Mucosa of descending colon (tissue), 3 donors: ENCODE results near the gene ADIPOR2. TPM values are rescaled to one million over a fixed set of nuclear protein-coding genes. Genes with fewer than 3 reads are reported as not detected.
A peak's percentile ranks its signal among the peaks of the same experiment; 100 is the strongest.

Experiments used
- ATAC-seq: fragments of 200-7000 bp; cut with Tn5 transposase; one replicate; pipeline ENCODE4 v1.9.1; 2020; ENCODE audit warnings: mild to moderate bottlenecking, moderate library complexity
- DNase-seq, 3 donors: peaks; one replicate each; pipeline ENCODE4 v3.0.0-alpha.2; 2020
- H3K36me3 ChIP-seq: fragments of 200-600 bp; one replicate; pipeline ENCODE4 v1.8.0; 2021; ENCODE audit warnings: low read depth, mild to moderate bottlenecking
- H3K4me1 ChIP-seq: fragments of 200-600 bp; one replicate; pipeline ENCODE4 v1.8.0; 2021; ENCODE audit warnings: low read depth, mild to moderate bottlenecking
- H3K4me3 ChIP-seq: fragments of 200-600 bp; one replicate; pipeline ENCODE4 v1.8.0; 2021; ENCODE audit warnings: mild to moderate bottlenecking
- H3K9me3 ChIP-seq: fragments of 200-600 bp; one replicate; pipeline ENCODE4 v1.8.0; 2021; ENCODE audit warnings: mild to moderate bottlenecking
- intact Hi-C, 2 donors: fragments of 100-400 bp; cut with DNase I in 1 of 2; cut with micrococcal nuclease in 1 of 2; formaldehyde crosslinking; loops; one replicate each; pipeline versions ENCODE4 v1.11.0 to v1.11.1; 2022; cut with DNase I, micrococcal nuclease
- total RNA-seq, 3 donors: library from RNA; stranded (reverse); fragmentation: NEBNext Ultra II Directional in 2 of 3; extraction: Animal tissue kit (Norgen Biotek cat#: 25700) in 2 of 3; gene quantifications; one replicate each; pipeline versions ENCODE4 v1.2.1 to v1.2.4, GENCODE V29; 2021 to 2023
- TF ChIP-seq, protein P1 (sequence below): fragments of 200-600 bp; IDR thresholded peaks from one replicate; pipeline ENCODE4 v1.8.0; 2022; ENCODE audit warnings: antibody characterized with exemption, mild to moderate bottlenecking
- donor health status: DM: no; HTN: no; CAD: no; lungs with moderate emphysema.
- donor health status: DM: no; HTN: no; CAD: no.
- donor health status: DM: no; HTN: yes; CAD: no.

The ADIPOR2 gene
- total RNA-seq, 3 donors from 2014 or later, result 76.1 to 119 (median 98.5) TPM

DNA sequence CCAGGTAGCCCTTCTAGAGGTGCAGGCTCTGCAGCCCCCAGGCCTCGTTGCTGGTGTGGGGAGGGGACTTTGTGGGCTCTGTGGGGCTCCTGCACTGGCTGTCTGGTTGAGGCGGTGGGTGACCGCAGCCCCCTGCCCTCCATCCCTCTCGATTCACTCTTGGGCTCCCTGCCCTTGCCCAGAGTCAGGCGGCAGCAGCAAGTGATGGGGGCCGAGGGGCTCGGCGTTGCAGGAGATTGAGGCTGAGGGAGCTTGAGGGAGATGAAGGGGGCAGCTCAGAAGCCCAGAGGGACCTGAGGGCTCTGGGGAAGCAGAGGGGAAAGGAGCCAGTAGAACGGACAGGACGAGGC is 120.0 kb downstream of the ADIPOR2 start:
- Histone ChIP-seq H3K36me3 (no peaks in the 10 kb centered on the region), H3K9me3 (no peaks in the 10 kb centered on the region), H3K4me1 (no peaks in the 10 kb centered on the region), H3K4me3 (no peak overlapping the region)
- intact Hi-C loops, result no loop called here
- ATAC-seq, result no peak
- TF ChIP-seq, protein P1, sequence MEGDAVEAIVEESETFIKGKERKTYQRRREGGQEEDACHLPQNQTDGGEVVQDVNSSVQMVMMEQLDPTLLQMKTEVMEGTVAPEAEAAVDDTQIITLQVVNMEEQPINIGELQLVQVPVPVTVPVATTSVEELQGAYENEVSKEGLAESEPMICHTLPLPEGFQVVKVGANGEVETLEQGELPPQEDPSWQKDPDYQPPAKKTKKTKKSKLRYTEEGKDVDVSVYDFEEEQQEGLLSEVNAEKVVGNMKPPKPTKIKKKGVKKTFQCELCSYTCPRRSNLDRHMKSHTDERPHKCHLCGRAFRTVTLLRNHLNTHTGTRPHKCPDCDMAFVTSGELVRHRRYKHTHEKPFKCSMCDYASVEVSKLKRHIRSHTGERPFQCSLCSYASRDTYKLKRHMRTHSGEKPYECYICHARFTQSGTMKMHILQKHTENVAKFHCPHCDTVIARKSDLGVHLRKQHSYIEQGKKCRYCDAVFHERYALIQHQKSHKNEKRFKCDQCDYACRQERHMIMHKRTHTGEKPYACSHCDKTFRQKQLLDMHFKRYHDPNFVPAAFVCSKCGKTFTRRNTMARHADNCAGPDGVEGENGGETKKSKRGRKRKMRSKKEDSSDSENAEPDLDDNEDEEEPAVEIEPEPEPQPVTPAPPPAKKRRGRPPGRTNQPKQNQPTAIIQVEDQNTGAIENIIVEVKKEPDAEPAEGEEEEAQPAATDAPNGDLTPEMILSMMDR, result no peak
- DNase-seq, result peak in 1 of 3 donors; percentile 44

- Histone ChIP-seq H3K36me3 (no peaks in the 10 kb centered on the region), H3K4me1 (no peaks in the 10 kb centered on the region), H3K9me3 (no peaks in the 10 kb centered on the region), H3K4me3 (no peak overlapping the region)
- intact Hi-C loops, result no loop called here
- TF ChIP-seq, protein P1, result no peak
- DNase-seq (peak in 1 of 3 donors; percentile 51), ATAC-seq (peak; percentile 37)
Measured at GRCh38 chr12:1811281-1811947, 120.5 kb downstream of the ADIPOR2 start.

GRCh38 chr12:1811948-1812291 is 121.0 kb downstream of the ADIPOR2 start:
- no peaks in the 10 kb centered on the region for H3K4me1 ChIP-seq
- no peaks in the 10 kb centered on the region for H3K36me3 ChIP-seq
- no peak overlapping the region for H3K4me3 ChIP-seq
- TF ChIP-seq, protein P1, result no peak
- ATAC-seq (no peak), DNase-seq (no peak)
- no peaks in the 10 kb centered on the region for H3K9me3 ChIP-seq
- intact Hi-C loops, result no loop called here

DNA sequence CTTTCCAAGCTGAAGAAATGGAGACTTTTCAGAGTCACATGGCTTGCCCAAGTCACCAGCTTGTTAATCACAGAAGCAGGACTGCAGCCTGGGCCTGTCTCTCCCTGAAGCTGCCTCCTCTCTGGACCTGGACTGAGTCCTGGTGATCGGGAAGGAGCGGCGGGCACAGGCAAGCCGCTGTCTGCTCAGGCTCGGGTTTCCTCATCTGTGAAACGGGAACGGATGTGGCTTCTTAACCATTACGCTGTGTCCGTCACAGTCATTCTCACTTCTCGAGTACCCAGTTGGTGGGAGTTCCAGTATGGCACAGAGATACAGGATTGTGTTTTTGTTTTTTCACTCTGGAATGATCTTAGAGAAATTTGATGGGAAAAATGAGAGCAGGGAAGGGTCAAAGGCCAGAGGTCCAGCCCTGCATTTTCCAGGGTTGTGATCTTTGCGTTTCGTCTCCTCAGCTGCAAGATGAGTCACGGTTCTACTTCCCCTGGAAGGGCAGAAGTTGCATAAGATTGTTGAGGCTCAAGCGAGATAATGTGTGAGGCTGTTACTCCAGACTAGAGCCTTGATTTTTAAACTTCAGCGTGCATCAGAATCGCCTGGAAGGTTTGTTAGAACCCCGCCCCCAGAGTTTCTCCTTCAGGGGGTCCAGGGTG is 121.9 kb downstream of the ADIPOR2 start:
- intact Hi-C loops, result no loop called here
- Histone ChIP-seq H3K4me3 (no peak overlapping the region), H3K9me3 (no peaks in the 10 kb centered on the region), H3K36me3 (no peaks in the 10 kb centered on the region), H3K4me1 (no peaks in the 10 kb centered on the region)
- peak; percentile 52 for ATAC-seq
- TF ChIP-seq, protein P1, result no peak
- DNase-seq, result peak in 1 of 3 donors; percentile 34

DNA sequence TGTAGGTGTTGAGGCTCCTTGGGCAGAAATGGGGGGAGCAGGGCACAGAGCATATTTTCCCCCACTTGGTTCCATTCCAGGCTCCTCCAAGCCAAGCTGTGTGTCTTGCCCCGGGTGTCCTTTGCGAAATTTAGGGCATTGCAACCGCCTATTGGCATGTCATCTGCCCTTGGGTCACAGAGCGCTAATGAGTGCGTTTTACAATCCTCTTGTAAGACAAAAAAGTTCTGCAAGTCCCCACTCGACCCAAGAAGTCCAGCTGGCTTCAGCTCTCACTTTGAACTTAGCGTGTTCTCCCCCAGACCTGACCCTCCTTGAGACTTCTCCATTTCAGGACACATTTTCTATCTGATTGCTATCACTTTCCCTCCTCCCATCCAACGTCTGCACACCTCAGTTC is 123.4 kb downstream of the ADIPOR2 start:
- H3K4me1 ChIP-seq, result no peaks in the 10 kb centered on the region
- H3K36me3 ChIP-seq, result no peaks in the 10 kb centered on the region
- intact Hi-C loops, result no loop called here
- H3K4me3 ChIP-seq, result no peak overlapping the region
- TF ChIP-seq, protein P1, result no peak
- ATAC-seq (no peak), DNase-seq (no peak)
- no peaks in the 10 kb centered on the region for H3K9me3 ChIP-seq
